ENCODE results near the gene GID8. TPM values are rescaled to one million over a fixed set of nuclear protein-coding genes. Genes with fewer than 3 reads are reported as not detected.
A peak's percentile ranks its signal among the peaks of the same experiment; 100 is the strongest.

Gene GID8
- total and polyA plus RNA-seq, 2 of the 13 experiments (the other 11 are each of a cell fraction or from before 2014, with no cell fraction given) = 39.6 to 59.8 TPM

DNA sequence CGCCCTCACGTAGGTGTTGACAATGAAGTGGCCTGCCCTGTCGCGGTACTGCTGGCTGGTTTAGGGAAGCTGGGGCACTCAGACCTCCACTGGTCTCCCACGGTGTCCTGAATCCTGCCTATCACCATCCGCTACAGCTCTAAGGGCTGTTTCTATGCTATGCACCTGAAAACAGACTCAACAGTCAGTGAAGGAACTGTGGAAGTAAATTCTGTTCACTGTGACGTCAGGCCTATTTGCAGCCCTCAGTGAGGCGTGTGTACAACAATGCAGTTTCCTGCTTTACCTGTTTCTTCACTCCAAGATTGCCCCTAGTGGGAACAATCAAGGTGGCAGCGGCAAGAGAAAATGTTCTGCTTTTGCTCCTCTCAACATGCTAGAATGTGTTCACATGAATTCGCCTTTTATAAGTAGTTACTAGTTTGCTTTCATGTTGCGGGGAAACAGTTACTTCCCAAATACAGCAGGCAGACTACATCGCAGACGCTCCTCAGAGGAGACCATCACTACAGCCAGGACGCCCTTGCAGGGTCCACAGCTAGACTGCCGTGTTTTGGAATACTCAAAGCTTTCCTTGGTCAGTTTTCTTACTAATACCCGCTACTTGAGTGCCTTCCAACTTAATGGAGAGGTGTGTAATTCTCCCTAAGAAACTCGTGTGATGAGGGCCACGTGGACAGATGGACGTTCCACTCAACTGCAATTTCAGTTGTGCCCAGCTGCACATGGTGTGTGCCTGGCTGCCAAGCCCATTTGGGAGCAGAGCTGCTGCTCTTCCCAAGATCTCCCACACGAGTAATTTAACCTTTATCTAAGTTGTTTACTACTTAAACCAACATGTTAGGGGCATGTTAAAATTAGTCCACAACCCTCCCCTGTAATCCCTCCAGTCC lies 37.0 kb upstream of the GID8 start (continued):
- TF ChIP-seq ZNF703 (CRISPR knock-in tag; IDR thresholded peaks at IDR 0.05; ENCODE audit: borderline replicate concordance) (no peak), REXO4 (CRISPR knock-in tag; IDR thresholded peaks at IDR 0.05; ENCODE audit: borderline replicate concordance) (0 out of 2 replicates have a peak, but pooled peaks have one; percentile 2), ATRX (CRISPR knock-in tag; IDR thresholded peaks at IDR 0.05; ENCODE audit: borderline replicate concordance) (0 out of 2 replicates have a peak, but pooled peaks have one; percentile 51), KMT2B (CRISPR knock-in tag; IDR thresholded peaks at IDR 0.05) (0 out of 2 replicates have a peak, but pooled peaks have one; percentile 3), ZNF317 (CRISPR knock-in tag; IDR thresholded peaks at IDR 0.05) (0 out of 2 replicates have a peak, but pooled peaks have one; percentile 42), ZFAT (CRISPR knock-in tag; conservative IDR thresholded peaks at IDR 0.05) (no peak), DNMT1 (CRISPR knock-in tag; IDR thresholded peaks at IDR 0.05) (0 out of 2 replicates have a peak, but pooled peaks have one; percentile 51), ZBTB21 (CRISPR knock-in tag; IDR thresholded peaks at IDR 0.05) (peak; percentile 64)
- TF ChIP-seq, protein P1, sequence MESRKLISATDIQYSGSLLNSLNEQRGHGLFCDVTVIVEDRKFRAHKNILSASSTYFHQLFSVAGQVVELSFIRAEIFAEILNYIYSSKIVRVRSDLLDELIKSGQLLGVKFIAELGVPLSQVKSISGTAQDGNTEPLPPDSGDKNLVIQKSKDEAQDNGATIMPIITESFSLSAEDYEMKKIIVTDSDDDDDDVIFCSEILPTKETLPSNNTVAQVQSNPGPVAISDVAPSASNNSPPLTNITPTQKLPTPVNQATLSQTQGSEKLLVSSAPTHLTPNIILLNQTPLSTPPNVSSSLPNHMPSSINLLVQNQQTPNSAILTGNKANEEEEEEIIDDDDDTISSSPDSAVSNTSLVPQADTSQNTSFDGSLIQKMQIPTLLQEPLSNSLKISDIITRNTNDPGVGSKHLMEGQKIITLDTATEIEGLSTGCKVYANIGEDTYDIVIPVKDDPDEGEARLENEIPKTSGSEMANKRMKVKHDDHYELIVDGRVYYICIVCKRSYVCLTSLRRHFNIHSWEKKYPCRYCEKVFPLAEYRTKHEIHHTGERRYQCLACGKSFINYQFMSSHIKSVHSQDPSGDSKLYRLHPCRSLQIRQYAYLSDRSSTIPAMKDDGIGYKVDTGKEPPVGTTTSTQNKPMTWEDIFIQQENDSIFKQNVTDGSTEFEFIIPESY (CRISPR knock-in tag; IDR thresholded peaks at IDR 0.05) = peak; percentile 46; the same call in 1 of the 2 replicates
- TF ChIP-seq, protein P2, sequence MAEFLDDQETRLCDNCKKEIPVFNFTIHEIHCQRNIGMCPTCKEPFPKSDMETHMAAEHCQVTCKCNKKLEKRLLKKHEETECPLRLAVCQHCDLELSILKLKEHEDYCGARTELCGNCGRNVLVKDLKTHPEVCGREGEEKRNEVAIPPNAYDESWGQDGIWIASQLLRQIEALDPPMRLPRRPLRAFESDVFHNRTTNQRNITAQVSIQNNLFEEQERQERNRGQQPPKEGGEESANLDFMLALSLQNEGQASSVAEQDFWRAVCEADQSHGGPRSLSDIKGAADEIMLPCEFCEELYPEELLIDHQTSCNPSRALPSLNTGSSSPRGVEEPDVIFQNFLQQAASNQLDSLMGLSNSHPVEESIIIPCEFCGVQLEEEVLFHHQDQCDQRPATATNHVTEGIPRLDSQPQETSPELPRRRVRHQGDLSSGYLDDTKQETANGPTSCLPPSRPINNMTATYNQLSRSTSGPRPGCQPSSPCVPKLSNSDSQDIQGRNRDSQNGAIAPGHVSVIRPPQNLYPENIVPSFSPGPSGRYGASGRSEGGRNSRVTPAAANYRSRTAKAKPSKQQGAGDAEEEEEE (CRISPR knock-in tag; IDR thresholded peaks at IDR 0.05; ENCODE audit: borderline replicate concordance) = peak; percentile 98
- TF ChIP-seq, protein P3, sequence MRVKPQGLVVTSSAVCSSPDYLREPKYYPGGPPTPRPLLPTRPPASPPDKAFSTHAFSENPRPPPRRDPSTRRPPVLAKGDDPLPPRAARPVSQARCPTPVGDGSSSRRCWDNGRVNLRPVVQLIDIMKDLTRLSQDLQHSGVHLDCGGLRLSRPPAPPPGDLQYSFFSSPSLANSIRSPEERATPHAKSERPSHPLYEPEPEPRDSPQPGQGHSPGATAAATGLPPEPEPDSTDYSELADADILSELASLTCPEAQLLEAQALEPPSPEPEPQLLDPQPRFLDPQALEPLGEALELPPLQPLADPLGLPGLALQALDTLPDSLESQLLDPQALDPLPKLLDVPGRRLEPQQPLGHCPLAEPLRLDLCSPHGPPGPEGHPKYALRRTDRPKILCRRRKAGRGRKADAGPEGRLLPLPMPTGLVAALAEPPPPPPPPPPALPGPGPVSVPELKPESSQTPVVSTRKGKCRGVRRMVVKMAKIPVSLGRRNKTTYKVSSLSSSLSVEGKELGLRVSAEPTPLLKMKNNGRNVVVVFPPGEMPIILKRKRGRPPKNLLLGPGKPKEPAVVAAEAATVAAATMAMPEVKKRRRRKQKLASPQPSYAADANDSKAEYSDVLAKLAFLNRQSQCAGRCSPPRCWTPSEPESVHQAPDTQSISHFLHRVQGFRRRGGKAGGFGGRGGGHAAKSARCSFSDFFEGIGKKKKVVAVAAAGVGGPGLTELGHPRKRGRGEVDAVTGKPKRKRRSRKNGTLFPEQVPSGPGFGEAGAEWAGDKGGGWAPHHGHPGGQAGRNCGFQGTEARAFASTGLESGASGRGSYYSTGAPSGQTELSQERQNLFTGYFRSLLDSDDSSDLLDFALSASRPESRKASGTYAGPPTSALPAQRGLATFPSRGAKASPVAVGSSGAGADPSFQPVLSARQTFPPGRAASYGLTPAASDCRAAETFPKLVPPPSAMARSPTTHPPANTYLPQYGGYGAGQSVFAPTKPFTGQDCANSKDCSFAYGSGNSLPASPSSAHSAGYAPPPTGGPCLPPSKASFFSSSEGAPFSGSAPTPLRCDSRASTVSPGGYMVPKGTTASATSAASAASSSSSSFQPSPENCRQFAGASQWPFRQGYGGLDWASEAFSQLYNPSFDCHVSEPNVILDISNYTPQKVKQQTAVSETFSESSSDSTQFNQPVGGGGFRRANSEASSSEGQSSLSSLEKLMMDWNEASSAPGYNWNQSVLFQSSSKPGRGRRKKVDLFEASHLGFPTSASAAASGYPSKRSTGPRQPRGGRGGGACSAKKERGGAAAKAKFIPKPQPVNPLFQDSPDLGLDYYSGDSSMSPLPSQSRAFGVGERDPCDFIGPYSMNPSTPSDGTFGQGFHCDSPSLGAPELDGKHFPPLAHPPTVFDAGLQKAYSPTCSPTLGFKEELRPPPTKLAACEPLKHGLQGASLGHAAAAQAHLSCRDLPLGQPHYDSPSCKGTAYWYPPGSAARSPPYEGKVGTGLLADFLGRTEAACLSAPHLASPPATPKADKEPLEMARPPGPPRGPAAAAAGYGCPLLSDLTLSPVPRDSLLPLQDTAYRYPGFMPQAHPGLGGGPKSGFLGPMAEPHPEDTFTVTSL (CRISPR knock-in tag; IDR thresholded peaks at IDR 0.05; ENCODE audit: borderline replicate concordance) = no peak
- TF ChIP-seq, protein P4, sequence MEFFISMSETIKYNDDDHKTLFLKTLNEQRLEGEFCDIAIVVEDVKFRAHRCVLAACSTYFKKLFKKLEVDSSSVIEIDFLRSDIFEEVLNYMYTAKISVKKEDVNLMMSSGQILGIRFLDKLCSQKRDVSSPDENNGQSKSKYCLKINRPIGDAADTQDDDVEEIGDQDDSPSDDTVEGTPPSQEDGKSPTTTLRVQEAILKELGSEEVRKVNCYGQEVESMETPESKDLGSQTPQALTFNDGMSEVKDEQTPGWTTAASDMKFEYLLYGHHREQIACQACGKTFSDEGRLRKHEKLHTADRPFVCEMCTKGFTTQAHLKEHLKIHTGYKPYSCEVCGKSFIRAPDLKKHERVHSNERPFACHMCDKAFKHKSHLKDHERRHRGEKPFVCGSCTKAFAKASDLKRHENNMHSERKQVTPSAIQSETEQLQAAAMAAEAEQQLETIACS (CRISPR knock-in tag; IDR thresholded peaks at IDR 0.05) = no peak
- TF ChIP-seq, protein P5, sequence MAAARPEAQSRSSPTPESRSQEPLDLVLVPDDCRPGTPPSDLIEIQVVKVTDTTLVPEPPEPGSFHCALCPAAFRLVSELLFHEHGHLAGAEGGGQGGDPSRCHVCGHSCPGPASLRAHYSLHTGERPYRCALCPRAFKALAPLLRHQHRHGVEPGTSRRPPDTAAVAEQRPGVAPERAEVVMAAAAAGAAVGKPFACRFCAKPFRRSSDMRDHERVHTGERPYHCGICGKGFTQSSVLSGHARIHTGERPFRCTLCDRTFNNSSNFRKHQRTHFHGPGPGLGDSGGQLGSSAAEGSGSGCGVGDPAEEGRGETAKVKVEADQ (CRISPR knock-in tag; IDR thresholded peaks at IDR 0.05; ENCODE audit: borderline replicate concordance) = peak; percentile 20
- TF ChIP-seq, protein P6, sequence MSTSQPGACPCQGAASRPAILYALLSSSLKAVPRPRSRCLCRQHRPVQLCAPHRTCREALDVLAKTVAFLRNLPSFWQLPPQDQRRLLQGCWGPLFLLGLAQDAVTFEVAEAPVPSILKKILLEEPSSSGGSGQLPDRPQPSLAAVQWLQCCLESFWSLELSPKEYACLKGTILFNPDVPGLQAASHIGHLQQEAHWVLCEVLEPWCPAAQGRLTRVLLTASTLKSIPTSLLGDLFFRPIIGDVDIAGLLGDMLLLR (CRISPR knock-in tag; IDR thresholded peaks at IDR 0.05) = no peak
